HG02943 (cell line): ENCODE data around the gene ADAD1.
"Not testable (repeated sequence)": the region's sequence is repeated elsewhere in the genome, so short reads cannot be mapped to it uniquely, and the experiment has no call there.

Experiments
- ATAC-seq: cut with Tn5 transposase; IDR thresholded peaks from one replicate; pipeline ENCODE4 v1.9.1; 2021; ENCODE audit warnings: mild to moderate bottlenecking, low read depth, moderate library complexity; ENCODE audit not compliant: unreplicated experiment

Gene ADAD1

DNA sequence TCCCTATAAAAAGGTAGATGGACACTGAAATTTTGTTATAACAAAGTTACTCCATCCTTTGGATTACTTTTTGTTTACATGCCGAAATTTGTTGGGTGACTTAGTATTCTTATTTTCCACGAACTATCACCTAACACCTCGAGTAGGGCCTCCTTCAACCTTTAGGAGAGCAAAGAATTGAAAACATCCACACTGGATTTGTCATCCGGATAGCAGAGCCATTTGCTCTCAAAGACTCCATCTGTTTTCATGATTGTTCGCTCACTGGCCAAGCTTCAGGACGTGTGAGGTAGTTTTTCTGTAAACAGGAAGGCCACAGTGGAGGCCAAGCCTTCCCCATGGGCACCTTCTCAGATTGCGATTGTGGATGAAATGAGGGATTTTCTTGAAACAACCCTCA is at the start of gene ADAD1:
Gene ADAD1 (plus strand): TSS at position 301 of the 400 bp plus-strand sequence. CDS start 1,059 bp downstream, outside the sequence.
- no peak for ATAC-seq

DNA sequence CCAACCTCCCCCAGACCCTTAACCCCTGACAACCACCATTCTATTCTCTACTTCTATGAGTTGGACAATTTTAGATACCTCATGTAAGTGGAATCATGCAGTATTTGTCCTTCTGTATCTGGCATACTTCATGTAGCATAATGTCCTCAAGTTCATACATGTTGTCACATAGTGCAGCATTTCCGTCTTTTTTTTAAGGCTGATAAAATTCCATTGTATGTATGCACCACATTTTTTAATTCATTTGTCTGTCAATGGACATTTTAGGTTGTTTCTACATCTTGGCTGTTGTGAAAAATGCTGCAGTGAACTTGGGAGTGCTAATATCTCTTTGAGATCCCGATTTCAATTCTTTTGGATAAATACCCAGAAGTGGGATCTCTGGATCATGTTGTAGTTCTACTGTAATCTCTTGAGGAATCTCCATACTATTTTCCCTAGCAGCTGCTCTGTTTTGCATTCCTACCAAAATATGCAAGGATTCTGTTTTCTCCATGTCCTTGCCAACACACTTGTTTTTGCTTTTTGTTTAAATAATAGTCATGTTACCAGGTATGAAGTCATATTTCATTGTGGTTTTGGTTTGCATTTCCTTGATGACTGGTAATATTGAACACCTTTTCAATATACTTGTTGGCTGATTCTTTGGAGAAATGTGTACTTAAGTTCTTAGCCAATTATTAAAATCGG is 48.8 kb upstream of the ADAD1 start:
- ATAC-seq = no peak

DNA sequence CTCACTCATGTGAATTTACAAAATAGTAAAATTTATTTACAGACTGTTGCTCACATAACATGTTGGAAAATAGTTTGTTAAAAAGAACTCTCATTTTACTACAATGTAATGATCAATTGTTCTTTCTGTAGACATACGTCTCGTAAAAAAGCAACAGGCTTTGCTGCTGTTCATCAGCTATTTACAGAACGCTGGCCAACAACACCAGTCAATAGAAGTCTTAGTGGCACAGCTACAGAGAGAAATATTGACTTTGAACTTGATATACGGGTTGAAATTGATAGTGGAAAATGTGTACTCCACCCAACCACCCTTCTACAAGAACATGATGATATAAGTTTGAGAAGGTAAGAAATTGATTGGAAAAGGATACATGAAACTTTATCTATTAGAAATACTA is 47.6 kb upstream of the ADAD1 start:
- ATAC-seq = no peak

DNA sequence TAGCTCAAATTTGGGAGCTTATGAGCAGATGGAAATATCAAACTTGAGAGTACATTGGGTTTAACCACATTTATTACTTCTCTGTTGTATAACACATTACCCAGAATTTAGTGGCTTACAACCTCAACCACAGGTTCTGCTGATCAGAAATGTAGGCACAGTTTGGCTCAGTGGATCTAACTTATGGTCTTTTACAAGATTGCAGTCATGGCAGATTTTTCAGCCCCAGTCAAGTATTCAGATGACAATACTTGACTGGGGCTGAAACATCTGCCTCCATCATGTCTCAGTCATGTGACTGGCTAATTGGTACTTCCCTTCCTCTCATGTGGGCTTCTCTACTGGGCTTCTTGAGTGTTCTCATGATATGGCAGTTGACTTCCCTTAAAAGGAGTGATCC is 44.0 kb upstream of the ADAD1 start:
- no peak for ATAC-seq

DNA sequence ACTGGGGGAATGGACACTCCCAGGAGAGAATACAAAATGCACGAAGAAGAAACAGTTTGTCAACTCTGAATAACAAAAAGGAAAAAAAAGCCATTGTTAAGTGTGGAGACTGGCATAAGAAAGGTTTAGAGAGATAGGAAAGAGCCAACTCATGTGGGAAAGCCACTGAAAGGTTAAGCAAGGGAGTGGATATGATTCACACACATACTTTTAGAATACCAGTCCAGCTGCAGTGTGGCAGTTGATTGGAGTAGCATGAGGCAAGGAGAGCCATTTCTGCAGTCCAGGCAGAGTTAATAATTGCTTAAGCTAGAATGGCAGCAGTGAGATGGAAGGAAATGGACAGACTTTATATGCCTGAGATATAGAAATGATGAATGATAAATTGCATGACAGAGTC is 36.9 kb upstream of the ADAD1 start:
- ATAC-seq = no peak

GRCh38 chr4:122346036-122346435 is 32.8 kb upstream of the ADAD1 start:
- no peak for ATAC-seq

DNA sequence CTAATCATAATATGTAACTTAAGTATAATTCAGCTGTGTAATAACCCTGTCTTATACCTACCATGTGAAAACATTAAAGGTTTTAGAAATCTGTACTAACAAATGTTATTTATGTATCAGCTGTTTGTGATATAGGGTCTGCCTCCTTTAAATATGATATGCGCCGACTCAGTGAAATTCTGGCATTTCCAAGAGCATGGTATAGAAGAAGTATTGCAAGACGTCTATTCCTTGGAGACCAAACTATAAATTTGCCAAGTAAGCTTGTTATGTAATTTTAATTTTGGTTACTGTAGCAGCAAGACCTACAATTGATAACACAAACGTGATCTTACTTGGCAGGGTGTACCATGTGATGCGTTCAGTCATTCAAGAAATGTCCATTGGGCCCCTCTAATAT is 32.3 kb upstream of the ADAD1 start:
- no peak for ATAC-seq

GRCh38 chr4:122356317-122356808 is 22.4 kb upstream of the ADAD1 start:
- no peak for ATAC-seq

DNA sequence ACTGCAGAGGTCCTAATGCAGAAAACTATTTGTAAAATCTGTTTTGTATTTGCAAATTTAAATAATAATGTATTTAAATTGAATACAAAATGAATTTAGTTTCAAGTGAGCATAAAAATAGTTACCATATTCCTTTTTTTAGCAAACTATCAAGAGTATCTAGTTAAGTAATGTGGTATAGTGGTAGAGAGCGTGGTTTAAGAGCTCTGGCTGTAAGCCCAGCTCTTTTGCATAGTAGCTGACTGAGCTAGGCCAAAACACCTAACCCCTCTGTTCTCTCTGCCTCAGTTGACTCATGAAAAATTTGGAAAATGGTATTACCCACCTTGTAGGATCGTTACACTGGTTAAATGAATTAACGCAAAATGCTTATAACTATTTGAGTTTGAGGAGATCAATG is 18.1 kb upstream of the ADAD1 start:
- ATAC-seq = no peak

DNA sequence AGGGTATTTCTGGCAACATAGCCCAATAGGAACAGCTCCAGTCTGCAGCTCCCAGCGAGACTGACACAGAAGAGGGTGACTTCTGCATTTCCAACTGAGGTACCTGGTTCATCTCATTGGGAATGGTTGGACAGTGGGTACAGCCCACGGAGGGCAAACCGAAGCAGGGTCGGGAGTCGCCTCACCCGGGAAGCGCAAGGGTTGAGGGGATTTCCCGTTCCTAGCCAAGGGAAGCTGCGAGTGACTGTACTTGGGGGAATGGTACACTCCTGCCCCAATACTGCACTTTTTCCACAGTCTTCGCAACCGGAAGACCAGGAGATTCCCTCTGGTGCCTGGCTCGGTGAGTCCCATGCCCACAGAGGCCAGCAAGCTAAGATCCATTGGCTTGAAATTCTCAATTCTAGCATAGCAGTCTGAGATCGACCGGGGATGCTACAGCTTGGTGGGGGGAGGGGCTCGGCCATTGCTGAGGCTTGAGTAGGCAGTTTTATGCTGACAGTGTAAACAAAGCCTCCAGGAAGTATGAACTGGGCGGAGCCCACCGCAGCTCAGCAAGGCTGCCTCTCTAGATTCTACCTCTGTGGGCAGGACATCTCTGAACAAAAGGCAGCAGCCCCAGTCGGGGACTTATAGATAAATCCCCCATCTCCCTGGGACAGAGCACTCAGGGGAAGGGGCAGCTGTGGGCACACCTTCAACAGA is 14.0 kb upstream of the ADAD1 start:
- ATAC-seq = no peak

GRCh38 chr4:122368786-122369185 is 10.0 kb upstream of the ADAD1 start:
- ATAC-seq = not testable (repeated sequence)

DNA sequence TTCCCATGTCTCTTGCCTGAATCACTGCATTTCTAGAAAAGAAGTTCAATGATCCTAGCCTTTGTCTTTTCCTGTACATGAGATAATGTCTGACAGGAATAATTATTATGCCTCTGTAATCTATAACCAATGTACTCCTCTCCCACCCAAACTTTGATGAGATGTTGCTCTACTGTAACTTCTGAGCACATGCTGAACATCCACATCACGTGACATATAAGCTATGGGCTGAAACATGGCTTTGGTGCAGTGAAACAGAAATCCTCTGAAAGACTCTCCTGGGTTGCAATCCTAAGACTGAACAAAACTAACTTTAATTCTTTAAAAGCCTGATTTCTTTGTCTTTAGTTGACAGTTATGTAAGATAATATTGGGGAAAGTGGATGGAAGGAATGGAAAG is 1.5 kb upstream of the ADAD1 start:
- no peak for ATAC-seq

GRCh38 chr4:122379239-122379638 is 428 bp downstream of the ADAD1 start:
- ATAC-seq = no peak

DNA sequence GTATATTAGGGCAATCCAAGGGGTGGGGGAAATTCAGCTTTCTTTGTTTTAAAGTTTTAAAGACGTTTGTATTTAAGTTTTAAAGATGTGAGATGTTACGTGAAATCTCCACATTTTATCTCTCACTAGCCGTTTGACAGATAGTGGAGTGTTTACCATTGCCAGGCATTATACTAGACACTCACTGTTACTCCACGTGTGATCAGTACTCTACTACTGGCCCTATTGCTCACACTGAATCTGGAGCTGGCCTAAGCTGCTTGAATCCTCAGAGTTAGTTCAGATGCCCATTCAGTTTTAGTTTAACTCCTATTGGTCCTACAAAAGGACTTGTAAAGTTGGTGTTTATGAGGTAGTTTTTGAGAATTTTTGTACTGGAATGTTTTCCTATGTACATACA is 4.5 kb downstream of the ADAD1 start:
- ATAC-seq = no peak

- no peak for ATAC-seq
Measured at GRCh38 chr4:122384245-122384644, 5.4 kb downstream of the ADAD1 start.

- ATAC-seq = no peak
Measured at GRCh38 chr4:122393276-122393675, 14.5 kb downstream of the ADAD1 start.

DNA sequence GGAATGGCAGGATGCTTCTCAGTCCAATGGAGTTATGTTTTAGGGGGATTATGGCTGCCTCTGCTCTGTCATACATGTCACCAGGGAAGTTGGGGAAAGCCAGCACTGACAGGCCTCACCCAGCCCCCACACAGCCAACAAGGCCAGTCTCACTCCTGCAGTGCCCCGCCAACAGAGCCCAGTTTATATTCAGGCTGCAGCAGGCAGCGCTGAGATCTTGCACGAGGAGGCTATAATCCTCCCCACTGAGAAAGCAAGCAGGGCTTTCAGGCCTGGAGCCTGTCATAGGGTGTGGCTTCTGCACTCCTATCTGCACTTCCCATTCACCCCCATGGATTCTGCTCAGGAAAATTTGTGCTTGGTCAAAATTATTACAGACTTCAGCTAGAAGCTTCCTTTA is 25.1 kb downstream of the ADAD1 start:
- ATAC-seq = no peak

- no peak for ATAC-seq
Measured at GRCh38 chr4:122412547-122412946, 33.7 kb downstream of the ADAD1 start.

- no peak for ATAC-seq
Measured at GRCh38 chr4:122423246-122423645, 44.4 kb downstream of the ADAD1 start.

DNA sequence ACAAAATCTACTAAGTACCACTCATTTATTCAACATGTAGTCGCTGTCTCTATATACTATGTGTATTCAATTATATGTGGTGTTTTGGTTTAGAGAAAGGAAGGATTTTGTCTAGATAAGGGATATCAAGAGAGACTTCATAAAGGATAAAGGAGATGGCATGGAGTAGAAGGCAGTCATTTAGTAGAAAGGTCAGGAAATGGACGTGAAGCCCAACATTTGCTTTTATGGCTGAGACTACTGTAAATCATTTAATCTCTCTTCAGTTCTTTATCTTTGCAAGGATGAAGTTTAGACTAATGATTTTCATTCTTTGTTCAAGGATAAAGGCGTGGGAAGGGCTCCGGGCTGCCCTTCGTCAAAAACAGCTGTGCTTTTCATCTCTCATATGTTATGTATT is 52.5 kb downstream of the ADAD1 start:
- no peak for ATAC-seq

DNA sequence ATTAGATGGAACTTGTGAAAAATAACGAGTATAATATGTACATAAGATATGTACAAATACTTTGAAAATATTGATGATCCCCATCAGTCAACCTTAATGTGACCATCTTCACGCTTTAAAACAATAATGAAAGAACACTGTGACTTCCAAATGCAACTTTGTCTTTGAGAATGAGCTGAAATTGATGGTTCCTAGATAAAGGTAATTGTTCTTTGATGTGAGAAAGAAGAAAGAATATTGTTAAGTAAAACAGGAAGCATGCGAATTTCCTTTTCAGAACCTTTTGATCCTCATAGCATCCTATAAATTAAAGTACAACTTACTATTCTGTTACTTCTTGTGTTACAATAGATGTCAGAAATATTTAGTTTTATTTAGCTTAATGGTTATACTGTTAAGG is 55.5 kb downstream of the ADAD1 start:
- ATAC-seq = no peak

DNA sequence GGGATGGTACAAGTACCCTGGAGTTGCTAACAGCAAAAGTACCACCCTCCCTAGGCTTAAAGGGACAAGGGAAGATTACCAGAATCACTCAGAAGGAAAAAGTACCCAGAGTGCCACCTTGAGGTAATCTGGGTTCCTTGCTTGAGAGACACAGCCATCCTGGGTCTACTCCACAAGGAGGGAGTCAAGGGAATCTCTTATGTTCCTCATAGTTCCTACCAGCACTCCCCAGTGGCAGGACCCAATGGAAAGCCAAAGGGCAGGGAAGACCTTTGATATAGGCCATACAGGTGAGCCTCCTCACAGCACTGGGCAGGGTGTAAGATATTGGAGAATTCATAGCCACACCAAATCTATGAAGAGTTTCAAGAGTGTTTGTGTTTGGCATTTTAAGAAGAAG is 72.0 kb downstream of the ADAD1 start:
- ATAC-seq = no peak
